NCI-H2171 treated with DMSO at 0.1 percent for 48 hours (cell line): ENCODE data around the gene NKD1.

Experiments used
- DNase-seq: peaks from one replicate; lab custom pipeline; 2025; lab: John Stamatoyannopoulos, UW

The NKD1 gene

GRCh38 chr16:50696126-50696525, 147.9 kb downstream of the NKD1 start:
- no peak for DNase-seq

- no peak for DNase-seq
Observed at GRCh38 chr16:50696575-50697420, 148.6 kb downstream of the NKD1 start.

- DNase-seq, result no peak
Observed at GRCh38 chr16:50697421-50697715, 149.2 kb downstream of the NKD1 start.

- DNase-seq, result no peak
Observed at GRCh38 chr16:50697881-50698767, 149.9 kb downstream of the NKD1 start.
